Parathyroid adenoma (tissue), 2 donors: ENCODE measurements around the gene TEAD1.

Experiments used
- H2AFZ ChIP-seq: fragments of 300-600 bp; sonication (generic); one replicate; pipeline ENCODE4 v1.7.0; 2017; ENCODE audit warnings: antibody characterized with exemption, mild to moderate bottlenecking
- H3K27ac ChIP-seq: fragments of 300-600 bp; sonication (generic); one replicate; pipeline ENCODE4 v1.7.0; 2017
- H3K27me3 ChIP-seq: fragments of 300-600 bp; sonication (generic); one replicate; pipeline ENCODE4 v1.7.0; 2017; ENCODE audit warnings: low read length; ENCODE audit not compliant: control insufficient read depth, insufficient read depth
- H3K36me3 ChIP-seq: fragments of 300-600 bp; sonication (generic); one replicate; pipeline ENCODE4 v1.7.0; 2017; ENCODE audit warnings: low read length; ENCODE audit not compliant: control insufficient read depth, insufficient read depth
- H3K4me1 ChIP-seq: fragments of 300-600 bp; sonication (generic); one replicate; pipeline ENCODE4 v1.7.0; 2017; ENCODE audit warnings: control low read depth
- H3K4me2 ChIP-seq: fragments of 300-600 bp; sonication (generic); one replicate; pipeline ENCODE4 v1.7.0; 2017; ENCODE audit warnings: low read length
- H3K4me3 ChIP-seq: fragments of 300-600 bp; sonication (generic); one replicate; pipeline ENCODE4 v1.7.0; 2017; ENCODE audit warnings: low read depth, low read length
- H3K79me2 ChIP-seq: fragments of 300-600 bp; sonication (generic); one replicate; pipeline ENCODE4 v1.7.0; 2017; ENCODE audit warnings: control low read depth
- H3K9ac ChIP-seq: fragments of 300-600 bp; sonication (generic); one replicate; pipeline ENCODE4 v1.7.0; 2017; ENCODE audit warnings: mild to moderate bottlenecking
- H3K9me3 ChIP-seq: fragments of 300-600 bp; sonication (generic); one replicate; pipeline ENCODE4 v1.7.0; 2017; ENCODE audit warnings: low read length; ENCODE audit not compliant: control insufficient read depth
- TF ChIP-seq, protein P1 (sequence below): fragments of 300-600 bp; sonication (generic); IDR thresholded peaks from one replicate; pipeline ENCODE4 v1.7.0; 2017; ENCODE audit warnings: antibody characterized with exemption, mild to moderate bottlenecking
- donor health status: primary hyperparathyroidism.

The TEAD1 gene

DNA sequence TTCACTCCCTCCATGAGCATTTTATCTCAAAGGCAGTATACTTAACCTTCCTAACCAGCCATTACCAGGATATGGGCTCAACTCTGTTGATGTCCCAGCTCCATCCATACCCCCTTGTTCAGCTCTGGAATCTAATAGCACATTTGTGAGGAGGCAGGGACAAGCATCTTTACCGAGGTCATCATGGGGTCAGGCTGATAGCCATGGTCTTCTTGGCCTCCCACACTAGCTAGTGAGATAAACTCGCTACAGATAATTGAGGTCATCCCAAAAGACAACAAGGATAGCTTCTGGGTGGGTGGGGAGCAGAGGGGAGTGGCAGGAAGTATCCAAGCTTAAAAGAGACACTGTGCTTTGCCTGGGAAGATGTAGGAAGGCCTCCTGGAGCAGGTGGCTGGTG is 193.3 kb downstream of the TEAD1 start:
- Histone ChIP-seq H3K79me2 (no peaks in the 10 kb centered on the region), H3K9ac (no peak overlapping the region), H3K27me3 (no peaks in the 10 kb centered on the region), H3K4me2 (no peak overlapping the region), H3K4me3 (no peak overlapping the region), H3K36me3 (no peaks in the 10 kb centered on the region), H2AFZ (no peak overlapping the region), H3K4me1 (peaks cover 6% of the 10 kb centered on the region), H3K9me3 (no peaks in the 10 kb centered on the region), H3K27ac (no peak overlapping the region)
- TF ChIP-seq, protein P1, sequence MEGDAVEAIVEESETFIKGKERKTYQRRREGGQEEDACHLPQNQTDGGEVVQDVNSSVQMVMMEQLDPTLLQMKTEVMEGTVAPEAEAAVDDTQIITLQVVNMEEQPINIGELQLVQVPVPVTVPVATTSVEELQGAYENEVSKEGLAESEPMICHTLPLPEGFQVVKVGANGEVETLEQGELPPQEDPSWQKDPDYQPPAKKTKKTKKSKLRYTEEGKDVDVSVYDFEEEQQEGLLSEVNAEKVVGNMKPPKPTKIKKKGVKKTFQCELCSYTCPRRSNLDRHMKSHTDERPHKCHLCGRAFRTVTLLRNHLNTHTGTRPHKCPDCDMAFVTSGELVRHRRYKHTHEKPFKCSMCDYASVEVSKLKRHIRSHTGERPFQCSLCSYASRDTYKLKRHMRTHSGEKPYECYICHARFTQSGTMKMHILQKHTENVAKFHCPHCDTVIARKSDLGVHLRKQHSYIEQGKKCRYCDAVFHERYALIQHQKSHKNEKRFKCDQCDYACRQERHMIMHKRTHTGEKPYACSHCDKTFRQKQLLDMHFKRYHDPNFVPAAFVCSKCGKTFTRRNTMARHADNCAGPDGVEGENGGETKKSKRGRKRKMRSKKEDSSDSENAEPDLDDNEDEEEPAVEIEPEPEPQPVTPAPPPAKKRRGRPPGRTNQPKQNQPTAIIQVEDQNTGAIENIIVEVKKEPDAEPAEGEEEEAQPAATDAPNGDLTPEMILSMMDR = no peak

DNA sequence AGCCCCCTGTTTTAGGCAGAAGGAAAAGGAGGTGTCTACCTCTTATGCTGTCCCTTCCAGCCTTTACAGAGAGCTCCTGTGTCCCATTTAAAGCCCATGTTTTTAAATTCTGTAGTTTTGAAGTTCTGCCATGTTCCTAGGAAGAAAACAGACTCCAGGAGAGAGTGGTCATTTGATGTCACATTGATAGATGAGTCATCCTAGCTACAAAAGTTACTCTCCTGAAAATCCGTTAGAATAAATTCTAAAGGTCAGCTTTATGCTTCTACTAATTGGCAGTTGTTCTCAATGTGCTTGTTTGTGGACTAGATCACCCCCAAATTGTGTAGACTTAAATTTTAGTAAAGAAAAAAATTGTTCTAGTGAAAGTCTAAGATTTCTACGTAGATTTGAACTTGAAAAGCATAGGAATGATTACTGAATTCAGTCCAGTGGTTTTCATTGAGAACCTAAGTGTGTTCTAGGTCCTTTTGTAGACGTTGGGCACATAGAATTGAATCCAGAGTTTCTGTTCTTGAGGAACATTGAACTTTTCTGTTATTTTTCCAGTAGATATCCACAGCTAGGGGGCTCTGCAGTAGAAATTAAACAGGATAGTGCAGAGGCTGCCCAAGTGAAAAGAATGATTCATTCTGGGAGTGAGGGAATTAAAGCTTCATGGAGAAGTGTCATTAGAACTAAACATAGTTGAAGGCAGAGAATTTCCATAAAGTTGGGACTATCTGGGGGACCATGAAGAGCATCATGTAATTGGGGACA is 194.3 kb downstream of the TEAD1 start:
- no peak overlapping the region for H3K27ac ChIP-seq
- TF ChIP-seq, protein P1 = no peak
- H3K4me1 ChIP-seq = no peaks in the 10 kb centered on the region

DNA sequence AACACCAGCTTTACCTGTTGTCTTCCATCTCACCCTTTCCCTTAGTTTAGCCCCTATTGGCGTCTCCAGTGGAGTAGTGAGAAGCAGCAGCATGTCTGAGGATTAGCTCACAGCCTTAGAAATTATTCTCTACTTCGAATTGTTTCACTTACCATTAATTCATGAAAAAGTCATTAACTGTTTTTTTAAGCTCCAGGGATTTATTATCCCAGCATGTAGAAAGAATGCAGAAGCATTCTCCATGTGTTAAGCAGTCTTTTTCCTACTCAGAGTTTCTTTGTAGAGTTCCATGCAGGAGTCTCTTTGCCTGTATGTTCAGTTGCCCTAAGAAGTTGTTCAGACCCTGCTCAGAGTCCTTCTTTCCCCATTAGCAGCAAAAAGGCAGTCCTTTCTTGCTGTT is 197.0 kb downstream of the TEAD1 start:
- no peak overlapping the region for H3K4me3 ChIP-seq
- no peak overlapping the region for H3K27ac ChIP-seq
- no peaks in the 10 kb centered on the region for H3K79me2 ChIP-seq
- H3K4me2 ChIP-seq = no peak overlapping the region
- no peak overlapping the region for H2AFZ ChIP-seq
- H3K36me3 ChIP-seq = no peaks in the 10 kb centered on the region
- H3K9me3 ChIP-seq = no peaks in the 10 kb centered on the region
- TF ChIP-seq, protein P1 = no peak
- H3K4me1 ChIP-seq = no peaks in the 10 kb centered on the region
- no peak overlapping the region for H3K9ac ChIP-seq
- H3K27me3 ChIP-seq = no peaks in the 10 kb centered on the region

More for the DNA sequence above, 194.3 kb downstream of the TEAD1 start:
- Histone ChIP-seq H3K9ac (no peak overlapping the region), H3K27me3 (no peaks in the 10 kb centered on the region), H3K4me2 (no peak overlapping the region), H2AFZ (no peak overlapping the region), H3K9me3 (no peaks in the 10 kb centered on the region), H3K36me3 (no peaks in the 10 kb centered on the region), H3K79me2 (no peaks in the 10 kb centered on the region), H3K4me3 (no peak overlapping the region)

DNA sequence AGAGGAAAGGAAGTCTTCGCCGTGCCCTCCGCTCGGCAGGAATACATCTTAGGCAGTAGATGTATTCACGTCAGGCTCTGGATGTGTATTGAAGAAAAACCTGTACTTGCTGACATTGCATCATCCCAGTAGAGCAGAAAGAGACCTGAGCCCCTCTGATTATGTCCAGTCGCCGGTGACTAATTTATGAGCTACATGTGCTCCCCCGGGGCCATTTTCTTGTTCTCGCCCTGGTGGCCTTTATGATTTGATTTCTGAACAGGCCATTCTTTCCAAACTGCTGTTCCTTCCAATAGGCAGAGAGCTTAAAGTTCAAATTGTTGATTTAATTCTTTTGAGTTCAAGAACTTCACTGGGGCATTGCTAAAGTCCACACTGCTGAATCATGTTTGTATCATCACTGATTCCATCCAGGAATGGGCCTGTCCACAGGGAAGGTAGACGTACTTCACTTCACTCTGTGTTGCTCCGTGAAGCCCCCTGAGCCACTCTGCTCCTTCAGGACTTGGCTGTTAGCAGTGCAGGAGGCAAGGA is 197.6 kb downstream of the TEAD1 start:
- Histone ChIP-seq H3K36me3 (no peaks in the 10 kb centered on the region), H2AFZ (no peak overlapping the region), H3K4me3 (no peak overlapping the region), H3K27me3 (no peaks in the 10 kb centered on the region), H3K9me3 (no peaks in the 10 kb centered on the region), H3K4me2 (no peak overlapping the region), H3K79me2 (peaks cover 4% of the 10 kb centered on the region), H3K9ac (no peak overlapping the region), H3K27ac (no peak overlapping the region), H3K4me1 (no peaks in the 10 kb centered on the region)
- TF ChIP-seq, protein P1 = no peak

DNA sequence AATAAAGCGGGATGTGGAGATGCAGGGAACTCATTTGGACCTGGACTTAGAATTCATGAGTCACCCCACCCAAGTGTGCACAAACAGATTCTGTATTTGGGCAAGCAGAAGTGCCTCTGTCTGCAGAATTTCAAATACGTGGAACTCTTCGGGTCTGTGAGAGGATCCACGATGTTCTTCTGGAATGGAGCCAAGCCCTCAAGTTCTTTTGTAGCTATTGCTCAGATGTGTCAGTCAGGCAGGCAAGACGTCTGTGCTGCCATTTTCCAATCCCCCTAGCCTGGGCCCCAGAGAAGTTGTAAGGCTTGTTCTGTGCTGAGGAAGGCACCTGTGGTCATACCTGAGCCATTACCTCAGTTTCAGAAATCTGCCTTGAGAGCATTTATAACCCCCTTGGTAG is 202.1 kb downstream of the TEAD1 start:
- no peaks in the 10 kb centered on the region for H3K4me1 ChIP-seq
- no peak overlapping the region for H3K4me3 ChIP-seq
- TF ChIP-seq, protein P1 = no peak
- H3K9me3 ChIP-seq = no peaks in the 10 kb centered on the region
- no peak overlapping the region for H3K9ac ChIP-seq
- H3K36me3 ChIP-seq = no peaks in the 10 kb centered on the region
- no peak overlapping the region for H2AFZ ChIP-seq
- H3K4me2 ChIP-seq = no peak overlapping the region
- H3K79me2 ChIP-seq = peaks cover 4% of the 10 kb centered on the region
- H3K27me3 ChIP-seq = no peaks in the 10 kb centered on the region
- no peak overlapping the region for H3K27ac ChIP-seq
